ENCODE measurements around the gene STIP1.

Gene STIP1

DNA sequence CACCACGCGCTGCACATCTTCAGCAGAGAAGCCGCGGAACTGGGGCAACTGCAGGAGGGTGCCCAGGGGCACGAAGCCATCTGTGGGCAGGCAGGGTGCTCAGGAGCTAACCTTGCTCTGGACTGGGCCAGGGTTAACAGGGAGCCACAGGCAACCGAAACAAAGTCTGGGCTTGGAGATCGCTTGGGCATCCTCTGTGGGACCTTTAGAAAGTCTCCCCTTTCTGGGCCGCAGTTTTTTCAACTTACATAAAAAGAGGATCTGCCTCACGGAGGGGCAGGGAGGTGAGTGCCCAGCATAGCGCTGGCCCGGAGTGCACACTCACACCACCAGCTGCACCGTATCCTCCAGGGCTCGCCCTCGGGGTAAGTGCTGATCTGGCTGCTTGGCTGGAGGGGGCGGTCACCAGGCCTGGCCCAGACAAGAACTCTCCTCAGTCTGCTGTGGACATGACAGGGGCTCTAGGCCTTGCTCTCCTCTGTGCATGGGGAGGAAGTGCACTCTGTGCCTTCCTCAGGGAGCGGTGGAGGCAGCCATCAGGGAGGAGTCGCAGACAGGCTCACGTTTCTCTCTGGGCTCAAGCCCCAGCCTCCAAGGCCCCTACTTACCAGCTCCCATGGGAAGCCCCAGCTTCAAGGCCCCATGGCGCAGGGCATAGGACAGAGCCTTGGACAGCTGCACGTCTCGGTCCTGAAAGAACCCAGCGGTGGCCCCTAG lies 39.1 kb downstream of the STIP1 start:
- DNase-seq, result no peak

DNA sequence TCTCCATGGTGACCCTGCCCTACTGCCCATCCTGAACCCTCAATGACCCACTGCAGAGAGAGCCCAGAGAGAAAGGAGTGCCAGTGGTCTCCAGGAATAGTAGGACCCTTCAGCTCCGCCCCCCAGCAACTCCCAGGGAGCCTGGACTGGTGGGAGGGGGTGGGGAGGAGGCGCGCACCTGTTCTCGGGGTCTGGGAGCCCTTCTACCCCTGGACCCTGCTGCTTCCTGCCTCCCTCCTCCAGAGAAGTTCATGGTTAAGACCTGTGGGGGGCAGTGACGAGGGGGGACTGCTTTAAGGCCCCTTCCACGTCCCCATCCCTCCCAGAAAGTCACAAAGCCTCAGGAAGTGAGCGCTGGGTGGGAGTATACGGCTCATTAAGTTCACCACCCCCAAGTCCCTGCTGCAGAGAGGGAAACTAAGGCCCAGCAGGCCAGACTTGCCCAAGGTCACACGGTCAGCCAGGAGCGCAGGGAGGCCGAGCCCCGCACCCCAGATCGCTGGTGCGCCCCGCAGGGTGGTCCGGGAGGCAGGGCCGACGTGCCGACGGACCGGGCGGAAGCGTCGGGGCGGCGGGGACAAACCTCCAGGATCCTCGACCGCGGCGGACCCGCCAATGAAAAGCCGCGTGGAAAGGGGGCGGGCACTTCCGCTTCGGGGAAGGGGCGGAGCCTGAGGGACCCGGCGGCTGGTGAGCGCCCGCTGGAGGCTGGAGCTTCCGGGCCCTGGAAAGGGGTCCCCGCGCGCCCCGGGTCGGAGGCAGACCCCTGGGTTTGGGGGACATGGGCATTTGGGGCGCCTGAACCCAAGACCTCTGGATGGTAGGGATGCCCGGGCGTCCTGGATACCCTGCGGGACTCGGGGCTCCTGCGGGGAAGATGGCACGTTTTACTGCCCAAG lies 39.9 kb downstream of the STIP1 start, which contains the start of the genes NUDT22 and TRPT1:
Gene NUDT22 (plus strand): TSS at position 667 of the 899 bp plus-strand sequence. CDS start 379 bp downstream, outside the sequence.
Gene TRPT1 (minus strand): TSS at position 579 of the 899 bp plus-strand sequence. CDS start 326 bp downstream, at position 253.
- DNase-seq, result peak; percentile 79 to 87

- peak; percentile 69 to 83 for DNase-seq
These were observed 40.6 kb downstream of the STIP1 start for GRCh38 chr11:64226507-64227051.

DNA sequence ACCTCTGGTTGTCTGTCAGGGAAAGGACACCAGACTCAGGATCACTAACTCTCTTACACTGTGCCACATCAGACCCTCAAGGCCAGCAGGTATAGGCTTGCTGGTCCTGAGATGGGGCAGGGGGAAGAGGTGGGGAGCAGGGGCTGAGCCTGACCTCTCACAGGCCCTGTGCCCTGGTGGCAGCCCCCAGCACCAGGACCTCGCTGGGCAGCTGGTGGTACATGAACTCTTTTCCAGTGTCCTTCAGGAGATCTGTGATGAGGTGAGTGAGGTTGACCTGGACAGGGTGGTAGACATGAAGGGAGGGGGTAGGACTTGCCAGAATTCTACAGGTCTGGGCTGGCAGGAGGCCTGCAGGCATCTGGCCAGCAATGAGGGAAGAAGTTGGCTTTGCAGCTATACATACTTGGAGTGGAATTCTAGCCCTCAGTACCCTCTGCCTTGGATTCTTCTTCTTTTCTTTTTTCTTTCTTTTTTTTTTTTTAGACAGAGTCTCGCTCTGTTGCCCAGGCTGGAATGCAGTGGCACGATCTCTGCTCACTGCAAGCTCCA lies 41.5 kb downstream of the STIP1 start:
- no peak for DNase-seq

GRCh38 chr11:64229090-64229743 lies 43.2 kb downstream of the STIP1 start:
- DNase-seq, result no peak

DNA sequence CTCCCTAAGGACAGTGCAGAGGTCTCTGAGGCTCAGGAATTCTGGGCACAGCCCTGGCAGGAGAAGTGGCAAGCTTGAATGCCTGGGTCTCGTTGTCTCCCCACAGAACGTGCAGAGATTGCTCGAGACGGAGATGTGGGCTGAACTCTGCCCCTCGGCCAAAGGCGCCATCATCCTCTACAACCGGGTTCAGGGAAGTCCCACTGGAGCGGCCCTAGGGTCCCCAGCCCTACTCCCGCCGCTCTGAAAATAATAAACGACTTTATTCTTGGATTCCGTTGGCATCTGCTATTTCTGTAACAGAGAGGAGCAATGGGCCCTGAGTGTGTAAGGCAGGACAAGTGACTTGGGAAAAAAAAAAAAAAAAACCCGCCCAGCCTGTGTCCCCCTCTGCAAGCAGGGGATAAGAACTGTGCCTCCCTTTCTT lies 43.8 kb downstream of the STIP1 start:
- no peak for DNase-seq

GRCh38 chr11:64230171-64230984 lies 44.4 kb downstream of the STIP1 start, which contains the start of gene DNAJC4:
DNAJC4 (plus strand) TSS chr11:64230548; CDS start chr11:64230855, 307 bp downstream.
- DNase-seq, result peak; percentile 93 to 94

GRCh38 chr11:64230985-64231365 lies 45.0 kb downstream of the STIP1 start:
- no peak for DNase-seq

GRCh38 chr11:64231546-64231945 lies 45.6 kb downstream of the STIP1 start:
- DNase-seq, result no peak

DNA sequence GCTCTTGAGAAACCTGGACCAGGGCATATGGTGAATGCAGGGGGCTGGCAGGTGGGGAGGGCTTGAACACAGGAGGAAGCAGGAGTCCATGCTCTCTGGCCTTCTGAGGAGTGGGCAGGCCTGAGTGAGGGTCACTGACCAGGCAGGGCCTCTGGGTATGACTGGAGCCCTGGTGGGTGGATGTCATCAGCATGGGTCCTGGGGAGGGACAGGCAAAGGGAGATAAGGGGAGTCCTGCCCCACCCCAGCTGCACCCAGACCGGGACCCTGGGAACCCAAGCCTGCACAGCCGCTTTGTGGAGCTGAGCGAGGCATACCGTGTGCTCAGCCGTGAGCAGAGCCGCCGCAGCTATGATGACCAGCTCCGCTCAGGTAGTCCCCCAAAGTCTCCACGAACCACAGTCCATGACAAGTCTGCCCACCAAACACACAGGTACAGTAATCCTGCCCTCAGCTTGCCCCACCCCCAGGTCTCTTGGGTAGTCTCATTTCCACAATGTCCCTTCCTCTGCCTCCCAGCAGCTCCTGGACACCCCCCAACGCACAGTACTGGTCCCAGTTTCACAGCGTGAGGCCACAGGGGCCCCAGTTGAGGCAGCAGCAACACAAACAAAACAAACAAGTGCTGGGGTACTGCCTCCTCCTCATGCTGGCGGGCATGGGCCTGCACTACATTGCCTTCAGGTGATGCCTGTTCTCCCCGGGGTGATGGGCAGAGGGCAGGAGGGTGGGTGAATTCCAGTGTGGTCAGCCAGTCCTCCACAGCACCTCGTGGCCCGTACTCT lies 46.4 kb downstream of the STIP1 start:
- no peak for DNase-seq

DNA sequence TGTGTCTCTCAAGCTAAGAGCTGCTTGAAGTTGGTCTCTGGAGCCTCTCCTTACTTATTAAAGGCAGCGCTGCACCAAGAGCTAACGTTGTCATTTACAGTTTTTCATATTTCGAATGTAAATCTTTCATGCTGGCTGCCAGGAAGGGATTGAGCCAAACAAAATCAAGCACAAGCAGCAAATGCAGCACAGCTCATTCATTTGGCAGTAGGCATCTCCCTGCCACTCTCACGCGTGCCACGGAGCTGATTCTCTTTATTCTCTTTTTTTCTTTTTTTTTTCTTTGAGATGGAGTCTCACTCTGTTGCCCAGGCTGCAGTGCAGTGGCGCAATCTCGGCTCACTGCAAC lies 47.0 kb downstream of the STIP1 start:
- no peak for DNase-seq

DNA sequence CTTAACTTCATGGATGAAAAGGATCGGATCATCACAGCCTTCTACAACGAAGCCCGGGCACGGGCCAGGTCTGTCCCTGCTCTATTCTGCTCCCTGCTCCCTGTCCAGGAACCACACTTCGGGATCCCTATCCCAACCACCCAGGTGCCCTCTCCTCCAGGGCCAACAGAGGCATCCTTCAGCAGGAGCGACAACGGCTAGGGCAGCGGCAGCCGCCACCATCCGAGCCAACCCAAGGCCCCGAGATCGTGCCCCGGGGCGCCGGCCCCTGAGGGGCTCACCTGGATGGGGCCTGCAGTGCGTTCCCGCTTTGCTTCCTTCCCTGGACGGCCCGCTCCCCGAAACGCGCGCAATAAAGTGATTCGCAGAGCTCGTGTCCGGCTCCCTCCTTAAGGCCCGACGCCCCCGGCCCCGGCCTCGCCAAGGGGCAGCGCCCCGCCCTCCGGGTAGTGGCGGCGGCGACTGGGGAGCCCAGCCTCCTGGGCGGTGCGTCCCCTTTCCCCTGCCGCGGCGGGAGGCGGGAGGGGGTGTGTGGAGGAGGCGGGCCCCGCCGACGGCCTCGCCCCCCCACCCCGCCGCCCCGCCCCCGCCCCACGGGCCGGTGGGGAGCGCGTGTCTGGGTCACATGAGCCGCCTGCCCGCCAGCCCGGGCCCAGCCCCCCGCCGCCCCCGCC lies 48.1 kb downstream of the STIP1 start, which contains the start of gene VEGFB:
Gene VEGFB (plus strand): TSS at position 672 of the 674 bp plus-strand sequence. CDS start 250 bp downstream, outside the sequence.
- peak; percentile 32 to 56 for DNase-seq

GRCh38 chr11:64234647-64235379 lies 48.8 kb downstream of the STIP1 start:
- DNase-seq, result no peak

DNA sequence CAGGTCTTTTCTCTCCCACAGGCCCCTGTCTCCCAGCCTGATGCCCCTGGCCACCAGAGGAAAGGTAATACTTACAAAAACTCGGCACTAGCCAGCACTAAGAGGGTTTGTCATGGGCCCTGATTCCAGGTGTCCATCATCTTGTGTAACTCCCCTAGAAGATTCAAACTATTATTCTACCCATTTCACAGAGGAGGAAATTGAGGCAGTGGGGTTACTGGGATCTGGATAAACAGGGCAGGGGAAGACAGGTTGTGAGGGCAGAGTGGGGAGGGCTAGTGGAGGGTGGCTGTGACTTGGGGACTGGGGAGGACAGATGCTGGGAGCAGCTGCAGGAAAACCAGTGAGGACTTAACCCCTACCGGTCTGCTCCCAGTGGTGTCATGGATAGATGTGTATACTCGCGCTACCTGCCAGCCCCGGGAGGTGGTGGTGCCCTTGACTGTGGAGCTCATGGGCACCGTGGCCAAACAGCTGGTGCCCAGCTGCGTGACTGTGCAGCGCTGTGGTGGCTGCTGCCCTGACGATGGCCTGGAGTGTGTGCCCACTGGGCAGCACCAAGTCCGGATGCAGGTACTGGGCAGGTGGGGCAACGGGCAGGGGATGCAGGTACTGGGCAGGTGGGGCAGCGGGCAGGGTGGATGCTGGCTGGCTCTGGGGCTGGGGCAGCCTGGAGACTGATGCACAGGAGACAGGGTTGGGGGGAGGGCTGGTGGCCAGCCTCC lies 49.6 kb downstream of the STIP1 start:
- DNase-seq, result no peak

- peak; percentile 92 to 96 for DNase-seq
These were observed 51.5 kb downstream of the STIP1 start for GRCh38 chr11:64237484-64237951.

GRCh38 chr11:64238076-64238475 lies 52.1 kb downstream of the STIP1 start:
- DNase-seq, result peak in 1 of 2 experiments; percentile 42

DNA sequence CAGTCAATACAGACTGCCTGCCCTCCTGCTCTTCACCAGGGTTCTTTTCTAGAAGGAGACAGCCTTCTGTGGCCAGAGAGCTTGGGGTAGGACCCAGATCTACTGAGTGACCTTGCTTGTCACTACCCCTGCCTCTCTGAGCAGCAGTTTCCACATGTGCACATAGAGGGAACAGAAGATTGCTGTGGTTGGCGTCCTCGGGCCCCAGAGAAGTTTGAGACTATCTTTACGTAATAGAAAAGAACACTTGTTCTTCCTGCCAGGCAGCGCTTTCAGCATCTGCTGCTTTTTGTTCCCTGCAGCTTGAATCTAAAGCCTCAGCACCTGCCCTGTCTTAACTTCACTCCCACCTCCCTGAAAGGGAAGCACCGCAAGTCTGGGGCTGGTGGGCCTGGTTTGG lies 53.0 kb downstream of the STIP1 start:
- no peak for DNase-seq

- no peak for DNase-seq
These were observed 53.9 kb downstream of the STIP1 start for GRCh38 chr11:64239662-64240434.

All from SHP77 (cell line).